ENCODE data around the gene CCND3.
"Not testable (repeated sequence)": the region's sequence is repeated elsewhere in the genome, so short reads cannot be mapped to it uniquely, and the experiment has no call there.

Gene CCND3

GRCh38 chr6:41943456-41943855 lies 1.8 kb upstream of the CCND3 start:
- DNase-seq: no peak

- not testable (repeated sequence) for DNase-seq
Measured at GRCh38 chr6:41942882-41943281, 1.3 kb upstream of the CCND3 start.

GRCh38 chr6:41942067-41942851 lies 651 bp upstream of the CCND3 start:
- no peak for DNase-seq

- DNase-seq: no peak
Measured at GRCh38 chr6:41940759-41941279, 789 bp downstream of the CCND3 start.

- no peak for DNase-seq
Measured at GRCh38 chr6:41939848-41940758, 1.5 kb downstream of the CCND3 start.

GRCh38 chr6:41939176-41939847 lies 2.3 kb downstream of the CCND3 start:
- no peak for DNase-seq

- no peak for DNase-seq
Measured at GRCh38 chr6:41938590-41939175, 2.9 kb downstream of the CCND3 start.

- DNase-seq: no peak
Measured at GRCh38 chr6:41937861-41938574, 3.6 kb downstream of the CCND3 start.

GRCh38 chr6:41937472-41937860 lies 4.1 kb downstream of the CCND3 start:
- no peak for DNase-seq

- DNase-seq: peak; percentile 43
Measured at GRCh38 chr6:41936073-41936837, 5.4 kb downstream of the CCND3 start.

- no peak for DNase-seq
Measured at GRCh38 chr6:41935685-41936072, 5.9 kb downstream of the CCND3 start.

- DNase-seq: no peak
Measured at GRCh38 chr6:41935193-41935574, 6.4 kb downstream of the CCND3 start.

GRCh38 chr6:41934278-41935192 lies 7.1 kb downstream of the CCND3 start:
- no peak for DNase-seq

- DNase-seq: no peak
Measured at GRCh38 chr6:41932378-41932777, 9.2 kb downstream of the CCND3 start.

- no peak for DNase-seq
Measured at GRCh38 chr6:41931792-41932191, 9.8 kb downstream of the CCND3 start.

- no peak for DNase-seq
Measured at GRCh38 chr6:41929924-41930323, 11.7 kb downstream of the CCND3 start.

- DNase-seq: no peak
Measured at GRCh38 chr6:41927253-41927652, 14.4 kb downstream of the CCND3 start.

- DNase-seq: no peak
Measured at GRCh38 chr6:41922154-41922553, 19.5 kb downstream of the CCND3 start.

GRCh38 chr6:41921712-41921998 lies 20.0 kb downstream of the CCND3 start:
- no peak for DNase-seq

- DNase-seq: peak; percentile 73
Measured at GRCh38 chr6:41920921-41921711, 20.5 kb downstream of the CCND3 start, which contains the start of the genes BYSL and MED20. Gene BYSL, plus strand, starts transcription at chr6:41921499. Its CDS starts 64 bp downstream, at chr6:41921563. Gene MED20, minus strand, starts transcription at chr6:41921139. Its CDS starts 121 bp downstream, at chr6:41921018.
